Keratinocyte (primary cell): Measurements from ENCODE around the gene CD7. TPM values are rescaled to one million over a fixed set of nuclear protein-coding genes. Genes with fewer than 3 reads are reported as not detected.

Source experiments
- DNase-seq: peaks from one replicate; pipeline ENCODE4 v3.0.0-alpha.2; 2011; ENCODE audit warnings: low read depth, missing footprints, low spot score
- FAIRE-seq: peaks from 2 replicates; lab custom pipeline; 2011; peaks lifted over from hg19 to GRCh38; lab: Jason Lieb, UNC
- H2AFZ ChIP-seq: 2 replicates; pipeline ENCODE4 v1.6.0; 2012; ENCODE audit warnings: low read length, control low read depth, inconsistent platforms; ENCODE audit not compliant: control insufficient read depth
- H3K27ac ChIP-seq: 2 replicates; pipeline ENCODE4 v1.5.1; 2011; ENCODE audit warnings: low read length; ENCODE audit not compliant: control insufficient read depth, insufficient read depth
- H3K27me3 ChIP-seq: 3 replicates; pipeline ENCODE4 v1.6.0; 2011; ENCODE audit warnings: low read length; ENCODE audit not compliant: control insufficient read depth, insufficient read depth; ENCODE audit errors: extremely low read depth
- H3K36me3 ChIP-seq, 2 experiments: 2 replicates in 1 of 2; 3 replicates in 1 of 2; pipeline ENCODE4 v1.5.1; 2011; ENCODE audit warnings: low read length in 2 of 2, mild to moderate bottlenecking in 1 of 2; ENCODE audit not compliant: control insufficient read depth in 2 of 2, insufficient read depth in 2 of 2; ENCODE audit errors: extremely low read depth in 1 of 2
- H3K4me1 ChIP-seq: 3 replicates; pipeline ENCODE4 v1.5.1; 2011; ENCODE audit warnings: low read length; ENCODE audit not compliant: control insufficient read depth, insufficient read depth; ENCODE audit errors: extremely low read depth
- H3K4me2 ChIP-seq: 3 replicates; pipeline ENCODE4 v1.6.0; 2011; ENCODE audit warnings: low read depth, low read length; ENCODE audit not compliant: control insufficient read depth, insufficient read depth; ENCODE audit errors: extremely low read depth
- H3K4me3 ChIP-seq, 3 experiments: fragments of 200-600 bp in 1 of 3; sonication (generic) in 1 of 3; 2 replicates in 2 of 3; 3 replicates in 1 of 3; pipeline ENCODE4 v1.5.1; 2011 to 2016; ENCODE audit warnings: low read length in 3 of 3, mild to moderate bottlenecking in 3 of 3, control low read depth in 2 of 3, inconsistent platforms in 1 of 3, low read depth in 1 of 3, mixed read lengths in 1 of 3, mixed run types in 1 of 3, moderate library complexity in 1 of 3; ENCODE audit not compliant: control insufficient read depth in 2 of 3, insufficient read depth in 2 of 3; ENCODE audit errors: extremely low read depth in 1 of 3
- H3K79me2 ChIP-seq: 2 replicates; pipeline ENCODE4 v1.6.0; 2012; ENCODE audit warnings: low read length; ENCODE audit not compliant: control insufficient read depth, insufficient read depth
- H3K9ac ChIP-seq: 3 replicates; pipeline ENCODE4 v1.6.0; 2011; ENCODE audit warnings: low read length; ENCODE audit not compliant: control insufficient read depth, insufficient read depth; ENCODE audit errors: extremely low read depth
- H3K9me1 ChIP-seq: 3 replicates; pipeline ENCODE4 v1.6.0; 2011; ENCODE audit warnings: low read length; ENCODE audit not compliant: control insufficient read depth, insufficient read depth; ENCODE audit errors: extremely low read depth
- H3K9me3 ChIP-seq: 2 replicates; pipeline ENCODE4 v1.5.1; 2012; ENCODE audit warnings: low read depth, low read length; ENCODE audit not compliant: control insufficient read depth
- H4K20me1 ChIP-seq: 3 replicates; pipeline ENCODE4 v1.6.0; 2011; ENCODE audit warnings: low read length; ENCODE audit not compliant: control insufficient read depth, insufficient read depth; ENCODE audit errors: extremely low read depth
- CTCF ChIP-seq, 3 experiments: IDR thresholded peaks in 1 of 3; conservative IDR thresholded peaks in 1 of 3; optimal IDR thresholded peaks in 1 of 3; 2 replicates in 2 of 3; 3 replicates in 1 of 3; pipeline versions ENCODE3 to v1.5.1; 2011; ENCODE audit warnings: low read length in 3 of 3, mild to moderate bottlenecking in 3 of 3, moderate library complexity in 2 of 3, control low read depth in 1 of 3, inconsistent platforms in 1 of 3; ENCODE audit not compliant: insufficient read depth in 2 of 3; ENCODE audit errors: extremely low read depth in 1 of 3
- EZH2 ChIP-seq: IDR thresholded peaks from one replicate; pipeline ENCODE4 v1.6.1; 2012; ENCODE audit warnings: inconsistent platforms, mild to moderate bottlenecking, low read length, moderate library complexity
- dilution Hi-C: fragments of 300-500 bp; cut with MboI; formaldehyde crosslinking; loops from one replicate; pipeline ENCODE4 v1.7.0; 2020; ENCODE audit warnings: low sequenced_read_pairs; ENCODE audit not compliant: extremely low pct_ligation_motif_present
- polyA plus RNA-seq, 5 experiments: library from polyadenylated mRNA; depleted of rRNA in 3 of 5; stranded (reverse) in 3 of 5; stranded (forward) in 1 of 5; unstranded in 1 of 5; fragments of >200 nt; gene quantifications; 1 replicate in 1 of 5; 2 replicates in 3 of 5; 3 replicates in 1 of 5; pipeline versions ENCODE4 v1.2.1 to v1.2.3, GENCODE V29; 2011 to 2012; ENCODE audit warnings: missing spikeins in 2 of 5, low read depth in 1 of 5, low replicate concordance in 1 of 5

CD7 gene
- polyA plus RNA-seq, 1 donor (not counting 4 experiments of a cell fraction or from before 2014, with no cell fraction given): not detected

GRCh38 chr17:82305727-82306300, 11.6 kb downstream of the CD7 start:
- Histone ChIP-seq H3K4me2 (no peak overlapping the region), H4K20me1 (no peaks in the 10 kb centered on the region), H3K4me1 (peaks cover 17% of the 10 kb centered on the region), H3K27me3 (peaks cover 26% of the 10 kb centered on the region), H3K27ac (no peak overlapping the region), H3K79me2 (no peaks in the 10 kb centered on the region), H3K9ac (no peak overlapping the region), H3K9me1 (no peaks in the 10 kb centered on the region), H3K4me3 (no peak overlapping the region), H3K9me3 (no peaks in the 10 kb centered on the region), H2AFZ (no peak overlapping the region), H3K36me3 (no peaks in the 10 kb centered on the region)
- FAIRE-seq (no peak), DNase-seq (no peak)
- dilution Hi-C loops: no loop called here
- TF ChIP-seq EZH2: no peak
- TF ChIP-seq CTCF (optimal IDR thresholded peaks at IDR 0.05 in 1 of 3, IDR thresholded peaks at IDR 0.05 in 1 of 3, conservative IDR thresholded peaks at IDR 0.05 in 1 of 3; ENCODE audit: extremely low read depth in 1 of 3, insufficient read depth in 2 of 3, low read length in 3 of 3): no peak

GRCh38 chr17:82304826-82305726, 12.3 kb downstream of the CD7 start:
- H3K9me1 ChIP-seq: no peaks in the 10 kb centered on the region
- FAIRE-seq: no peak
- no peaks in the 10 kb centered on the region for H4K20me1 ChIP-seq
- H2AFZ ChIP-seq: no peak overlapping the region
- no peaks in the 10 kb centered on the region for H3K79me2 ChIP-seq
- dilution Hi-C loops: no loop called here
- H3K9ac ChIP-seq: no peak overlapping the region
- H3K4me3 ChIP-seq: no peak overlapping the region
- TF ChIP-seq EZH2 (no peak), CTCF (optimal IDR thresholded peaks at IDR 0.05 in 1 of 3, IDR thresholded peaks at IDR 0.05 in 1 of 3, conservative IDR thresholded peaks at IDR 0.05 in 1 of 3; ENCODE audit: extremely low read depth in 1 of 3, insufficient read depth in 2 of 3, low read length in 3 of 3) (no peak)
- H3K27ac ChIP-seq: no peak overlapping the region
- H3K9me3 ChIP-seq: no peaks in the 10 kb centered on the region
- DNase-seq: no peak
- no peak overlapping the region for H3K4me2 ChIP-seq
- no peaks in the 10 kb centered on the region for H3K36me3 ChIP-seq
- peaks cover 20% of the 10 kb centered on the region for H3K4me1 ChIP-seq
- peaks cover 19% of the 10 kb centered on the region for H3K27me3 ChIP-seq
